A549 (cell line): Measurements from ENCODE around the gene CYP24A1. TPM values are rescaled to one million over a fixed set of nuclear protein-coding genes. Genes with fewer than 3 reads are reported as not detected.
A peak's percentile ranks its signal among the peaks of the same experiment; 100 is the strongest.

ENCODE experiments used
- ATAC-seq, 2 experiments: fragments of 200-7000 bp in 1 of 2; fragments of >200 bp in 1 of 2; cut with Nextera tagmentation in 1 of 2; cut with Tn5 transposase in 1 of 2; 3 replicates each; pipeline versions ENCODE4 v1.8.0 to v1.9.1; 2018 to 2020; ENCODE audit warnings: mild to moderate bottlenecking in 1 of 2, moderate library complexity in 1 of 2
- CTCF ChIA-PET: fragments of 300-600 bp; sonication (Branson Sonifier 250); formaldehyde crosslinking; extraction: SDS; loops from one replicate; lab custom pipeline; 2021; ENCODE audit warnings: antibody characterized with exemption, inconsistent platforms; lab: Yijun Ruan, JAX
- POLR2A ChIA-PET: fragments of 350-600 bp; formaldehyde crosslinking; extraction: SDS; loops from one replicate; lab custom pipeline; 2021; ENCODE audit warnings: antibody characterized with exemption, inconsistent platforms; lab: Yijun Ruan, JAX
- DNase-seq, 2 experiments: peaks; one replicate each; pipeline versions ENCODE4 v3.0.0 to v3.0.0-alpha.2; 2011 to 2016; ENCODE audit warnings: low read depth in 1 of 2, low spot score in 1 of 2
- FAIRE-seq: peaks from 2 replicates; lab custom pipeline; 2011; peaks lifted over from hg19 to GRCh38; lab: Jason Lieb, UNC
- H3K27ac ChIP-seq, 2 experiments: fragments of >200 bp; sonication (Bioruptor Twin); formaldehyde crosslinking; 3 replicates each; pipeline ENCODE4 v1.5.1; 2016 to 2017
- H3K4me1 ChIP-seq: fragments of >200 bp; sonication (Bioruptor Twin); formaldehyde crosslinking; 3 replicates; pipeline ENCODE4 v1.6.1; 2016
- H3K4me2 ChIP-seq: fragments of >200 bp; sonication (Bioruptor Twin); formaldehyde crosslinking; 3 replicates; pipeline ENCODE4 v1.6.1; 2016
- H3K4me3 ChIP-seq: fragments of >200 bp; sonication (Bioruptor Twin); formaldehyde crosslinking; 3 replicates; pipeline ENCODE4 v1.5.1; 2016
- H3K9me3 ChIP-seq: fragments of >200 bp; sonication (Bioruptor Twin); formaldehyde crosslinking; 3 replicates; pipeline ENCODE4 v1.6.1; 2016
- CBX2 ChIP-seq: fragments of 200-600 bp; sonication (generic); IDR thresholded peaks from 2 replicates; pipeline ENCODE4 v1.6.1; 2016; ENCODE audit warnings: low read depth, mild to moderate bottlenecking, borderline replicate concordance
- CBX8 ChIP-seq: fragments of 200-600 bp; sonication (generic); IDR thresholded peaks from 2 replicates; pipeline ENCODE4 v1.6.1; 2016
- CEBPB ChIP-seq, 2 experiments: fragments of >200 bp in 1 of 2; sonication (Bioruptor Twin) in 1 of 2; formaldehyde crosslinking in 1 of 2; IDR thresholded peaks; 2 replicates each; pipeline ENCODE4 v1.6.1; 2012 to 2016
- CHD2 ChIP-seq: fragments of 150-350 bp; IDR thresholded peaks from 2 replicates; pipeline ENCODE4 v1.6.1; 2014; ENCODE audit warnings: low read length; ENCODE audit not compliant: partially characterized antibody
- EP300 ChIP-seq, 2 experiments: fragments of >200 bp; sonication (Bioruptor Twin); formaldehyde crosslinking; IDR thresholded peaks; 2 replicates in 1 of 2; 3 replicates in 1 of 2; pipeline ENCODE4 v1.6.1; 2016 to 2017
- GATA3 ChIP-seq: IDR thresholded peaks from 2 replicates; pipeline ENCODE4 v1.6.1; 2012; ENCODE audit warnings: borderline replicate concordance
- HDAC2 ChIP-seq: fragments of 200-600 bp; sonication (generic); IDR thresholded peaks from 2 replicates; pipeline ENCODE4 v1.6.1; 2016
- HES2 ChIP-seq: fragments of >200 bp; sonication (Bioruptor Twin); formaldehyde crosslinking; IDR thresholded peaks from 2 replicates; pipeline ENCODE4 v1.6.1; 2016
- JUN ChIP-seq, 2 experiments: fragments of >200 bp; sonication (Bioruptor Twin); formaldehyde crosslinking; IDR thresholded peaks; 2 replicates in 1 of 2; 3 replicates in 1 of 2; pipeline ENCODE4 v1.6.1; 2016 to 2017
- KDM1A ChIP-seq: fragments of 200-600 bp; sonication (generic); IDR thresholded peaks from 2 replicates; pipeline ENCODE4 v1.6.1; 2016; ENCODE audit warnings: low read depth, mild to moderate bottlenecking
- MAFK ChIP-seq: fragments of 450-650 bp; IDR thresholded peaks from 2 replicates; pipeline ENCODE4 v1.6.1; 2014; ENCODE audit not compliant: partially characterized antibody
- MAZ ChIP-seq: fragments of 150-350 bp; IDR thresholded peaks from 2 replicates; pipeline ENCODE4 v1.6.1; 2014; ENCODE audit warnings: antibody characterized with exemption, low read depth, low read length, borderline replicate concordance
- MYC ChIP-seq: IDR thresholded peaks from 2 replicates; pipeline ENCODE4 v1.6.1; 2012; ENCODE audit warnings: mild to moderate bottlenecking, inconsistent platforms, low read length, improper control_type of control experiment, borderline replicate concordance
- NFE2L2 ChIP-seq: fragments of 150-350 bp; conservative IDR thresholded peaks from 2 replicates; pipeline ENCODE4 v1.6.1; 2014; ENCODE audit warnings: low read length
- NR3C1 ChIP-seq: fragments of >200 bp; sonication (Bioruptor Twin); formaldehyde crosslinking; IDR thresholded peaks from 3 replicates; pipeline ENCODE4 v1.6.1; 2017
- POLR2AphosphoS2 ChIP-seq: conservative IDR thresholded peaks from 2 replicates; pipeline ENCODE4 v1.6.1; 2012; ENCODE audit warnings: low read length, improper control_type of control experiment, inconsistent platforms
- RARB ChIP-seq: fragments of 250-450 bp; sonication (Bioruptor Pico); IDR thresholded peaks from 2 replicates; pipeline ENCODE4 v1.8.0; 2021; ENCODE audit warnings: mild to moderate bottlenecking, moderate library complexity
- RCOR1 ChIP-seq: fragments of 150-350 bp; IDR thresholded peaks from 2 replicates; pipeline ENCODE4 v1.6.1; 2014; ENCODE audit warnings: antibody characterized with exemption, low read length, low read depth
- REST ChIP-seq: fragments of 200-600 bp; sonication (generic); IDR thresholded peaks from 2 replicates; pipeline ENCODE4 v1.6.1; 2016; ENCODE audit warnings: antibody characterized with exemption, mild to moderate bottlenecking, moderate library complexity
- RNF2 ChIP-seq: fragments of 200-600 bp; sonication (generic); IDR thresholded peaks from 2 replicates; pipeline ENCODE4 v1.6.1; 2016; ENCODE audit warnings: low read depth, mild to moderate bottlenecking, antibody characterized with exemption, moderate library complexity, borderline replicate concordance
- SMC3 ChIP-seq: fragments of >200 bp; sonication (Bioruptor Twin); formaldehyde crosslinking; IDR thresholded peaks from 3 replicates; pipeline ENCODE4 v1.6.1; 2018; ENCODE audit warnings: inconsistent platforms
- ZFP36 ChIP-seq: fragments of 450-650 bp; IDR thresholded peaks from 2 replicates; pipeline ENCODE4 v1.6.1; 2014; ENCODE audit warnings: borderline replicate concordance; ENCODE audit not compliant: partially characterized antibody
- ZNF302 ChIP-seq: fragments of 250-450 bp; sonication (Bioruptor Pico); IDR thresholded peaks from 2 replicates; pipeline ENCODE4 v1.9.0; 2021; ENCODE audit warnings: inconsistent platforms, mild to moderate bottlenecking, moderate library complexity
- WGBS: methylation state at CpG from one replicate; pipeline ENCODE4 v1.1.6; 2017; ENCODE audit errors: missing lambda C conversion rate; 5-methylcytosine and 5-hydroxymethylcytosine counted together
- polyA plus RNA-seq, 4 experiments: library from polyadenylated mRNA; depleted of rRNA in 3 of 4; stranded (reverse); fragments of >200 nt; fragmentation: RNase III in 1 of 4; extraction: RNeasy Plus Mini Kit Qiagen cat#74134 plus additional on column Dnase treatment in 1 of 4; gene quantifications; 2 replicates in 3 of 4; 3 replicates in 1 of 4; pipeline ENCODE4 v1.2.3, GENCODE V29; 2011 to 2017
- TF ChIP-seq, protein P1 (sequence below): IDR thresholded peaks from 2 replicates; pipeline ENCODE4 v1.6.1; 2012
- TF ChIP-seq, protein P2 (sequence below): IDR thresholded peaks from 2 replicates; pipeline ENCODE4 v1.6.1; 2012; ENCODE audit warnings: low read depth, borderline replicate concordance
- TF ChIP-seq, protein P3 (sequence below): fragments of 150-350 bp; IDR thresholded peaks from 2 replicates; pipeline ENCODE4 v1.6.1; 2014; ENCODE audit warnings: low read depth, mild to moderate bottlenecking, low read length

The CYP24A1 gene
- polyA plus RNA-seq, 2 of the 4 experiments (the other 2 are of a cell fraction) = 722 to 1,617 TPM

DNA sequence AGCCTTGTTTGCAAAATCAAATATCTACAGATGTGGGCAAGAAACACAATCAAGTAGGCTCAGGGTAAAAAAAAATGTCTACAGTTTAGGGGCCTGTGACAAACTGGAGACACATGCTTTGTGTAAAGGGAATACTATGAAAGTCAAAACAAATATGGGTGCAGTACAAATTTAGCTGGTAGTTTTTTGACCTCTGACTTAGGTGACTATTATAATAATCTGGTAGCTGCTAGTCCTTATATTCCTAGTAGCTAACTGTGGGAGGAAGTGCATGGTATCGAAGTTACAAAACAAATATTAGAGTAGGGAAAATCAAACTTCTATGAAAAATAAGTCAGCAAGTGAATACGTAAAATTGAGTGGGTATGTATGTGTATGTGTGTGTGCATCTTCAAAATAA is 35.4 kb downstream of the CYP24A1 start:
- Histone ChIP-seq H3K4me1 (peaks cover 67% of the 10 kb centered on the region), H3K27ac (peak overlapping the region; percentile 87 to 88; a peak in 5 of 6 replicates), H3K9me3 (peaks cover 43% of the 10 kb centered on the region)
- CTCF ChIA-PET = interaction anchor here (0.7 to 1.9 kb wide), 4 partner anchors 12 to 59 kb away, joined by 4 to 5 read pairs (median 4); no protein-coding TSS in a partner anchor
- POLR2A ChIA-PET = no interaction called here
- 43% methylated on average over 2 of the region's 2 CpGs for WGBS
- FAIRE-seq (no peak), ATAC-seq (no peak)
- TF ChIP-seq CHD2 = no peak
- TF ChIP-seq EP300 (IDR thresholded peaks at IDR 0.05) = no peak
- no peak for TF ChIP-seq GATA3
- TF ChIP-seq, all 56 proteins: peak for 0
- H3K4me3 ChIP-seq = no peak overlapping the region
- H3K4me2 ChIP-seq = peak overlapping the region; percentile 3; the same call in 1 of the 3 replicates
- DNase-seq = no peak

- FAIRE-seq = no peak
These were observed 36.7 kb downstream of the CYP24A1 start for GRCh38 chr20:54137115-54137514.

GRCh38 chr20:54134445-54135220 is 39.2 kb downstream of the CYP24A1 start:
- H3K4me3 ChIP-seq = no peak overlapping the region
- WGBS = 88% methylated on average over 2 of the region's 2 CpGs
- CTCF ChIA-PET = interaction anchor here (1.0 to 3.6 kb wide), 9 partner anchors 10 to 73 kb away, joined by 3 to 25 read pairs (median 5); partner anchors contain the start of gene PFDN4
- peak overlapping the region; percentile 55 for H3K4me2 ChIP-seq
- POLR2A ChIA-PET = interaction anchor here (3.3 to 3.5 kb wide), 2 partner anchors 16 to 39 kb away, joined by 19 to 65 read pairs; partner anchors contain the start of gene CYP24A1
- H3K9me3 ChIP-seq = peaks cover 35% of the 10 kb centered on the region
- H3K27ac ChIP-seq = peak overlapping the region; percentile 87 to 96
- peaks cover 59% of the 10 kb centered on the region for H3K4me1 ChIP-seq
- DNase-seq (peak in 1 of 2 experiments; percentile 83), FAIRE-seq (no peak), ATAC-seq (peak; percentile 11 to 49; a peak in 3 of 6 replicates)
- no peak for TF ChIP-seq SMC3
- no peak for TF ChIP-seq CHD2
- TF ChIP-seq HES2 = no peak
- TF ChIP-seq NR3C1 = no peak
- no peak for TF ChIP-seq RARB (CRISPR knock-in tag)
- TF ChIP-seq CEBPB (IDR thresholded peaks at IDR 0.05) = no peak
- TF ChIP-seq, protein P1, sequence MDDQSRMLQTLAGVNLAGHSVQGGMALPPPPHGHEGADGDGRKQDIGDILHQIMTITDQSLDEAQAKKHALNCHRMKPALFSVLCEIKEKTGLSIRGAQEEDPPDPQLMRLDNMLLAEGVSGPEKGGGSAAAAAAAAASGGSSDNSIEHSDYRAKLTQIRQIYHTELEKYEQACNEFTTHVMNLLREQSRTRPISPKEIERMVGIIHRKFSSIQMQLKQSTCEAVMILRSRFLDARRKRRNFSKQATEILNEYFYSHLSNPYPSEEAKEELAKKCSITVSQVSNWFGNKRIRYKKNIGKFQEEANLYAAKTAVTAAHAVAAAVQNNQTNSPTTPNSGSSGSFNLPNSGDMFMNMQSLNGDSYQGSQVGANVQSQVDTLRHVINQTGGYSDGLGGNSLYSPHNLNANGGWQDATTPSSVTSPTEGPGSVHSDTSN = no peak
- TF ChIP-seq POLR2AphosphoS2 = no peak
- TF ChIP-seq, protein P2, sequence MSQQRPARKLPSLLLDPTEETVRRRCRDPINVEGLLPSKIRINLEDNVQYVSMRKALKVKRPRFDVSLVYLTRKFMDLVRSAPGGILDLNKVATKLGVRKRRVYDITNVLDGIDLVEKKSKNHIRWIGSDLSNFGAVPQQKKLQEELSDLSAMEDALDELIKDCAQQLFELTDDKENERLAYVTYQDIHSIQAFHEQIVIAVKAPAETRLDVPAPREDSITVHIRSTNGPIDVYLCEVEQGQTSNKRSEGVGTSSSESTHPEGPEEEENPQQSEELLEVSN = no peak
- no peak for TF ChIP-seq MAZ
- no peak for TF ChIP-seq MAFK
- no peak for TF ChIP-seq KDM1A
- no peak for TF ChIP-seq CBX8
- no peak for TF ChIP-seq RCOR1
- TF ChIP-seq, protein P3, sequence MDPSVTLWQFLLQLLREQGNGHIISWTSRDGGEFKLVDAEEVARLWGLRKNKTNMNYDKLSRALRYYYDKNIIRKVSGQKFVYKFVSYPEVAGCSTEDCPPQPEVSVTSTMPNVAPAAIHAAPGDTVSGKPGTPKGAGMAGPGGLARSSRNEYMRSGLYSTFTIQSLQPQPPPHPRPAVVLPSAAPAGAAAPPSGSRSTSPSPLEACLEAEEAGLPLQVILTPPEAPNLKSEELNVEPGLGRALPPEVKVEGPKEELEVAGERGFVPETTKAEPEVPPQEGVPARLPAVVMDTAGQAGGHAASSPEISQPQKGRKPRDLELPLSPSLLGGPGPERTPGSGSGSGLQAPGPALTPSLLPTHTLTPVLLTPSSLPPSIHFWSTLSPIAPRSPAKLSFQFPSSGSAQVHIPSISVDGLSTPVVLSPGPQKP = no peak
- no peak for TF ChIP-seq EP300 (IDR thresholded peaks at IDR 0.05)
- no peak for TF ChIP-seq MYC
- TF ChIP-seq REST = no peak
- no peak for TF ChIP-seq JUN (IDR thresholded peaks at IDR 0.05)
- peak; percentile 82 for TF ChIP-seq GATA3
- TF ChIP-seq ZNF302 (CRISPR knock-in tag) = no peak
- no peak for TF ChIP-seq ZFP36
- TF ChIP-seq CBX2 = no peak

More at GRCh38 chr20:54137115-54137514, 36.7 kb downstream of the CYP24A1 start:
- Histone ChIP-seq H3K27ac (peak overlapping the region; percentile 87 to 96; a peak in 5 of 6 replicates), H3K9me3 (peaks cover 42% of the 10 kb centered on the region), H3K4me1 (peaks cover 74% of the 10 kb centered on the region), H3K4me2 (peak overlapping the region; percentile 3; the same call in 1 of the 3 replicates), H3K4me3 (no peak overlapping the region)
- 84% methylated on average over 5 of the region's 5 CpGs for WGBS
- no peak for DNase-seq
- TF ChIP-seq KDM1A (peak; percentile 22; the same call in 1 of the 2 replicates), MYC (no peak), NFE2L2 (no peak), HDAC2 (no peak), RNF2 (no peak)
- ChIA-PET CTCF (interaction anchor here (1.0 to 1.9 kb wide), 4 partner anchors 34 to 63 kb away, joined by 3 to 5 read pairs (median 4); no protein-coding TSS in a partner anchor), POLR2A (interaction anchor here (1.3 kb wide), 1 partner anchor 12 kb away, joined by 3 read pairs; no protein-coding TSS in a partner anchor)
- ATAC-seq = no peak
